ENCODE measurements around the gene ARHGAP40. TPM values are rescaled to one million over a fixed set of nuclear protein-coding genes. Genes with fewer than 3 reads are reported as not detected.

Gene ARHGAP40
- total and polyA plus RNA-seq, 2 of the 13 experiments (the other 11 are each of a cell fraction or from before 2014, with no cell fraction given), result 0.75 to 2.1 TPM

DNA sequence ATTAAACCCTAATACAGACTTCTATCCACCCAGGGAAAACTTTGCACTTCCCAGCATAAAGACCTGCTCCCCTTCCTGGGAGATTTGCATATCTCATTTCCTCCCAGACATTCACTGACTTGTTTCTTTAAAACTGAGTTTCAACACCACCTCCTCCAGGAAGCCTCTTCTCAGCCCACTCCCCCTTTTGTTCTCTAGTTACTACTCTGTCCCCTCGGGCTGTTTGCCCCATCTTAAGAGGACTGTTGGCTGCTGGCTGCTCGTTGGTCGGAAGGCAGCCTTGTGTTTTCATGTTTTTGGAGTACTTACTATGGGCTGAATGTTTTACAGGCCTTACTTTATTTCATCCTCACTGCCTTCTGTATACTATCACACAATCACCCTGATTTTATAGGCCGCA is 6.6 kb downstream of the ARHGAP40 start (continued):
- no peak for TF ChIP-seq JUND (CRISPR knock-in tag; IDR thresholded peaks at IDR 0.05)
- no peak for TF ChIP-seq RBAK (CRISPR knock-in tag; IDR thresholded peaks at IDR 0.05)
- TF ChIP-seq, protein P1, sequence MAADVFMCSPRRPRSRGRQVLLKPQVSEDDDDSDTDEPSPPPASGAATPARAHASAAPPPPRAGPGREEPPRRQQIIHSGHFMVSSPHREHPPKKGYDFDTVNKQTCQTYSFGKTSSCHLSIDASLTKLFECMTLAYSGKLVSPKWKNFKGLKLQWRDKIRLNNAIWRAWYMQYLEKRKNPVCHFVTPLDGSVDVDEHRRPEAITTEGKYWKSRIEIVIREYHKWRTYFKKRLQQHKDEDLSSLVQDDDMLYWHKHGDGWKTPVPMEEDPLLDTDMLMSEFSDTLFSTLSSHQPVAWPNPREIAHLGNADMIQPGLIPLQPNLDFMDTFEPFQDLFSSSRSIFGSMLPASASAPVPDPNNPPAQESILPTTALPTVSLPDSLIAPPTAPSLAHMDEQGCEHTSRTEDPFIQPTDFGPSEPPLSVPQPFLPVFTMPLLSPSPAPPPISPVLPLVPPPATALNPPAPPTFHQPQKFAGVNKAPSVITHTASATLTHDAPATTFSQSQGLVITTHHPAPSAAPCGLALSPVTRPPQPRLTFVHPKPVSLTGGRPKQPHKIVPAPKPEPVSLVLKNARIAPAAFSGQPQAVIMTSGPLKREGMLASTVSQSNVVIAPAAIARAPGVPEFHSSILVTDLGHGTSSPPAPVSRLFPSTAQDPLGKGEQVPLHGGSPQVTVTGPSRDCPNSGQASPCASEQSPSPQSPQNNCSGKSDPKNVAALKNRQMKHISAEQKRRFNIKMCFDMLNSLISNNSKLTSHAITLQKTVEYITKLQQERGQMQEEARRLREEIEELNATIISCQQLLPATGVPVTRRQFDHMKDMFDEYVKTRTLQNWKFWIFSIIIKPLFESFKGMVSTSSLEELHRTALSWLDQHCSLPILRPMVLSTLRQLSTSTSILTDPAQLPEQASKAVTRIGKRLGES (CRISPR knock-in tag; IDR thresholded peaks at IDR 0.05; ENCODE audit: borderline replicate concordance), result no peak
- TF ChIP-seq EP300 (IDR thresholded peaks at IDR 0.05; ENCODE audit: low read depth in 2 of 2, low read length in 2 of 2), result no peak
- no peak for TF ChIP-seq EP300 (CRISPR knock-in tag; IDR thresholded peaks at IDR 0.05; ENCODE audit: borderline replicate concordance)
- TF ChIP-seq HOXA9 (CRISPR knock-in tag; IDR thresholded peaks at IDR 0.05; ENCODE audit: borderline replicate concordance), result no peak
- TF ChIP-seq ZNF879 (CRISPR knock-in tag; IDR thresholded peaks at IDR 0.05), result no peak
- TF ChIP-seq, protein P2, sequence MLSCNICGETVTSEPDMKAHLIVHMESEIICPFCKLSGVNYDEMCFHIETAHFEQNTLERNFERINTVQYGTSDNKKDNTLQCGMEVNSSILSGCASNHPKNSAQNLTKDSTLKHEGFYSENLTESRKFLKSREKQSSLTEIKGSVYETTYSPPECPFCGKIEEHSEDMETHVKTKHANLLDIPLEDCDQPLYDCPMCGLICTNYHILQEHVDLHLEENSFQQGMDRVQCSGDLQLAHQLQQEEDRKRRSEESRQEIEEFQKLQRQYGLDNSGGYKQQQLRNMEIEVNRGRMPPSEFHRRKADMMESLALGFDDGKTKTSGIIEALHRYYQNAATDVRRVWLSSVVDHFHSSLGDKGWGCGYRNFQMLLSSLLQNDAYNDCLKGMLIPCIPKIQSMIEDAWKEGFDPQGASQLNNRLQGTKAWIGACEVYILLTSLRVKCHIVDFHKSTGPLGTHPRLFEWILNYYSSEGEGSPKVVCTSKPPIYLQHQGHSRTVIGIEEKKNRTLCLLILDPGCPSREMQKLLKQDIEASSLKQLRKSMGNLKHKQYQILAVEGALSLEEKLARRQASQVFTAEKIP (CRISPR knock-in tag; IDR thresholded peaks at IDR 0.05; ENCODE audit: borderline replicate concordance), result no peak

DNA sequence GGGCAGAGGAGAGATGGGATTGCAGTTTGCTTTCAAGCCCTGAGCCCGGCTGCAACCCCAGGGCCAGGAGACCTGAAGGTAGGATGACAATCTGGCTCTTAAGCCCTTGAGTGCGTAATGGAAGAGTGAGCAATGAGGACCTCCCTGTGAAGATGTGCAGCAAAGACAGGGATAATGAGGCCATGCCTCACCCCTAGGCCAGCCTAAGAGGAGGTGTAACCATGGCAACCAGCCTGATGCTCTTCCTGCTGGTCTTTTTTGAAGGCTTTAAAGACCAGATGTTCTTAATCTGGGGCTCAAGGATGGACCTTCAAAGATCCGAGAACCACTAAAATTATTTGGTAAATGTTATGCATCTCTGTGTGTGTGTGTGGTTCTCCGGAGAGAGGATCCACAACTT is 8.2 kb downstream of the ARHGAP40 start:
- BruUV-seq (replicated peaks), result no TSS peak
- DNase-seq (ENCODE audit: low spot score) (no peak), FAIRE-seq (no peak), ATAC-seq (no peak)
- Histone ChIP-seq H4K20me1 (ENCODE audit: insufficient read depth, low read length) (no peaks in the 10 kb centered on the region), H3K79me2 (ENCODE audit: insufficient read depth, low read length) (no peaks in the 10 kb centered on the region), H3K9me3 (ENCODE audit: low read length) (no peaks in the 10 kb centered on the region), H3K9ac (ENCODE audit: insufficient read depth, low read depth, low read length) (no peak overlapping the region), H2AFZ (ENCODE audit: low read length) (no peak overlapping the region), H3K4me1 (ENCODE audit: insufficient read depth, low read length) (peaks cover 28% of the 10 kb centered on the region), H3K4me3 (replicated peaks in 1 of 3; ENCODE audit: insufficient read depth in 1 of 3, low read depth in 2 of 3, low read length in 3 of 3) (no peak overlapping the region), H3K4me2 (ENCODE audit: low read depth, low read length) (no peak overlapping the region), H3K36me3 (replicated peaks in 1 of 2; ENCODE audit: control insufficient read depth in 1 of 2, insufficient read depth in 2 of 2, low read length in 2 of 2) (no peaks in the 10 kb centered on the region), H3K27ac (ENCODE audit: extremely low read length, insufficient read depth, low read length) (no peak overlapping the region), H3K27me3 (ENCODE audit: control insufficient read depth in 1 of 2, insufficient read depth in 2 of 2, low read length in 2 of 2) (peaks cover 2 to 17% of the 10 kb centered on the region in 2 experiments; a peak in 3 of 5 replicates)
- 62% methylated on average over 4 of the region's 4 CpGs for WGBS (ENCODE audit: low lambda C conversion rate)
- ChIA-PET POLR2A (no interaction called here), CTCF (ENCODE audit: low intra/inter-chr PET ratio, low total read pairs) (no interaction called here)
- in situ Hi-C loops (cut with HindIII; ENCODE audit: extremely low pct_ligation_motif_present, low pct_unique_long_range_greater_than_20kb), result no loop called here
- intact Hi-C loops (cut with micrococcal nuclease; ENCODE audit: unreplicated experiment), result no loop called here
- TF ChIP-seq ZNF207 (IDR thresholded peaks at IDR 0.05; ENCODE audit: borderline replicate concordance), result no peak
- no peak for TF ChIP-seq NFE2L2 (IDR thresholded peaks at IDR 0.05; ENCODE audit: low read length)
- peak; percentile 66; the same call in 1 of the 2 replicates for TF ChIP-seq RFX1 (IDR thresholded peaks at IDR 0.05)
